Measurements from ENCODE around the gene C4orf50. TPM values are rescaled to one million over a fixed set of nuclear protein-coding genes. Genes with fewer than 3 reads are reported as not detected.

Gene C4orf50
- total RNA-seq, 1 donor from 2014 or later: not detected

GRCh38 chr4:5852523-5853202 is 165.6 kb downstream of the C4orf50 start:
- no peaks in the 10 kb centered on the region for H3K4me1 Mint-ChIP-seq (ENCODE audit: low read depth)
- TF ChIP-seq CTCF (IDR thresholded peaks at IDR 0.05): no peak
- peaks cover 34% of the 10 kb centered on the region for H3K36me3 Mint-ChIP-seq (ENCODE audit: low read depth)
- H3K9me3 Mint-ChIP-seq (ENCODE audit: low read depth): no peaks in the 10 kb centered on the region
- H3K4me3 Mint-ChIP-seq (ENCODE audit: unreplicated experiment): no peak overlapping the region
- no peak overlapping the region for H3K27ac Mint-ChIP-seq (ENCODE audit: unreplicated experiment)
- DNase-seq (ENCODE audit: low spot score): no peak
- H3K27me3 Mint-ChIP-seq (ENCODE audit: low read depth): no peaks in the 10 kb centered on the region

- Mint-ChIP-seq H3K9me3 (ENCODE audit: low read depth) (no peaks in the 10 kb centered on the region), H3K4me1 (ENCODE audit: low read depth) (no peaks in the 10 kb centered on the region)
- no peak for DNase-seq (ENCODE audit: low spot score)
These were observed 166.5 kb downstream of the C4orf50 start for GRCh38 chr4:5851637-5852301.

More at GRCh38 chr4:5851637-5852301, 166.5 kb downstream of the C4orf50 start:
- Mint-ChIP-seq H3K27me3 (ENCODE audit: low read depth) (no peaks in the 10 kb centered on the region), H3K27ac (ENCODE audit: unreplicated experiment) (no peak overlapping the region), H3K4me3 (ENCODE audit: unreplicated experiment) (no peak overlapping the region), H3K36me3 (ENCODE audit: low read depth) (peaks cover 38% of the 10 kb centered on the region)
- no peak for TF ChIP-seq CTCF (IDR thresholded peaks at IDR 0.05)

Small RNA genes within 50 kb of the gene (microRNA-seq; reads per million reads assigned to microRNA genes)
- gene MIR378D1 (ENCODE audit: borderline number of aligned reads): not detected

Other genes with a start within 250 kb of the C4orf50 start
- 36.6 to 59.5 TPM (median 57.7 TPM) in 3 replicates for gene CRMP1, start 125.3 kb downstream of the C4orf50 start, total RNA-seq
- gene JAKMIP1, start 182.1 kb upstream of the C4orf50 start, total RNA-seq: 0.10 TPM in 1 of 3 replicates, not detected in the others

All from chondrocyte (in vitro differentiated cells).